ENCODE results near the gene ITGA5. TPM values are rescaled to one million over a fixed set of nuclear protein-coding genes. Genes with fewer than 3 reads are reported as not detected.
A peak's percentile ranks its signal among the peaks of the same experiment; 100 is the strongest.

The ITGA5 gene
- total and polyA plus RNA-seq, 7 donors: 13.7 to 244 (median 39.7) TPM

DNA sequence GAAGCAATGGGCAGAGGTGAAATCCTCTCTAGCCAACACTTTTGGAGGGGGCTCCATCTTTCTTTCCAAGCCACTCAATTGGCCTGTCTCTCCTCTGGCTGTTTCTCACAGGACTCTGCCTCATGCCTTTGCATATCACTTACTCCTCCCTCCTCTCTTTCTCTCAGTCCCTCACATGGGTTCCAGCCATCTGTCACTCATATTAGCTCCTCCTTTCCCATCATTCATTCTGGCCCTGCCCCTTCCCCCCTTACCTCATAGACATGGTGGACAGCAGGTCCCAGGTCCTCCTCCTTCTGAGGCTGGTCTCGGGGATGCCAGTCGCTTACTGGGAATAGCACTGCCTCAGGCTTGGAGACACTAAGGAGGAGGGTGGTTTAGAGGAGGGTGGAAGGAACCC, 17.9 kb downstream of the ITGA5 start:
- no peak for DNase-seq
- intact Hi-C loops (cut with DNase I): loop anchor here in 1 of 2 donors (2.0 kb wide), 1 partner anchor 38 kb away; no protein-coding TSS in a partner anchor
- peaks cover 21 to 96% of the 10 kb centered on the region in 2 donors for H3K36me3 ChIP-seq (ENCODE audit: insufficient read depth in 1 of 2, low read depth in 1 of 2)
- H3K4me1 ChIP-seq: no peaks in the 10 kb centered on the region
- H3K4me3 ChIP-seq: no peak overlapping the region
- no peaks in the 10 kb centered on the region for H3K27me3 ChIP-seq (ENCODE audit: insufficient read depth in 3 of 3, low read length in 2 of 3)
- H3K27ac ChIP-seq: no peak overlapping the region
- no peaks in the 10 kb centered on the region for H3K9me3 ChIP-seq
- TF ChIP-seq, protein P1, sequence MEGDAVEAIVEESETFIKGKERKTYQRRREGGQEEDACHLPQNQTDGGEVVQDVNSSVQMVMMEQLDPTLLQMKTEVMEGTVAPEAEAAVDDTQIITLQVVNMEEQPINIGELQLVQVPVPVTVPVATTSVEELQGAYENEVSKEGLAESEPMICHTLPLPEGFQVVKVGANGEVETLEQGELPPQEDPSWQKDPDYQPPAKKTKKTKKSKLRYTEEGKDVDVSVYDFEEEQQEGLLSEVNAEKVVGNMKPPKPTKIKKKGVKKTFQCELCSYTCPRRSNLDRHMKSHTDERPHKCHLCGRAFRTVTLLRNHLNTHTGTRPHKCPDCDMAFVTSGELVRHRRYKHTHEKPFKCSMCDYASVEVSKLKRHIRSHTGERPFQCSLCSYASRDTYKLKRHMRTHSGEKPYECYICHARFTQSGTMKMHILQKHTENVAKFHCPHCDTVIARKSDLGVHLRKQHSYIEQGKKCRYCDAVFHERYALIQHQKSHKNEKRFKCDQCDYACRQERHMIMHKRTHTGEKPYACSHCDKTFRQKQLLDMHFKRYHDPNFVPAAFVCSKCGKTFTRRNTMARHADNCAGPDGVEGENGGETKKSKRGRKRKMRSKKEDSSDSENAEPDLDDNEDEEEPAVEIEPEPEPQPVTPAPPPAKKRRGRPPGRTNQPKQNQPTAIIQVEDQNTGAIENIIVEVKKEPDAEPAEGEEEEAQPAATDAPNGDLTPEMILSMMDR (IDR thresholded peaks at IDR 0.05): no peak
- 96 to 100% (median 100%) methylated on average over 2 of the region's 2 CpGs for WGBS, 3 donors
- ATAC-seq: no peak

GRCh38 chr12:54398995-54399793, 19.9 kb downstream of the ITGA5 start:
- ATAC-seq (peak; percentile 84 to 91 (median 88)), DNase-seq (peak; percentile 88 to 93)
- intact Hi-C loops (cut with DNase I): loop anchor here in 1 of 2 donors (1.0 kb wide), 1 partner anchor 40 kb away; no protein-coding TSS in a partner anchor
- Histone ChIP-seq H3K4me1 (no peaks in the 10 kb centered on the region), H3K36me3 (ENCODE audit: insufficient read depth in 1 of 2, low read depth in 1 of 2) (peaks cover 17 to 97% of the 10 kb centered on the region in 2 donors), H3K4me3 (no peak overlapping the region), H3K27ac (no peak overlapping the region), H3K9me3 (no peaks in the 10 kb centered on the region), H3K27me3 (ENCODE audit: insufficient read depth in 3 of 3, low read length in 2 of 3) (no peaks in the 10 kb centered on the region)
- WGBS, 3 donors: 66 to 76% (median 71%) methylated on average over 8 of the region's 8 CpGs
- TF ChIP-seq, protein P1 (IDR thresholded peaks at IDR 0.05): peak; percentile 99

DNA sequence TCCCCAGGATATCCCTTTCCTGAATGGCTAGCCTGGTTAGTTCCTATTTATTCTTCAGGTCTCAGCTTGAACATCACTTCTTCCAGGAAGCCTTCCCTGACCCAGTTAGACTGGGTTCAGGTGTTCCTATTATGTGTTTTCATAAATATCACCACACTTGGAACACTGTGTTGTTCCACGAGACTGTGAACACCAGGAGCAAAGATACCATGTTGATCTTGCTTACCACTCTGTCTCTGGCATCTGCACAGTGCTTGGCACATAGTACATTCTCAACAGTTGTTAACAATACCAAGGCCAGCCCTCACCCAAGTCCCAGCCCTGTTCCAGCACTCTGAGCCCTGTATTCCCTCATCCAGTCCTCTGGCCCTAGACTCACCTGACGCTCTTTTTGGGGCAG, 20.8 kb downstream of the ITGA5 start:
- ATAC-seq (no peak), DNase-seq (peak in 1 of 2 donors; percentile 42)

GRCh38 chr12:54397157-54397556, 21.9 kb downstream of the ITGA5 start:
- TF ChIP-seq, protein P1 (IDR thresholded peaks at IDR 0.05): no peak
- no peak for ATAC-seq
- Histone ChIP-seq H3K36me3 (ENCODE audit: insufficient read depth in 1 of 2, low read depth in 1 of 2) (peaks cover 9 to 77% of the 10 kb centered on the region in 2 donors), H3K4me1 (no peaks in the 10 kb centered on the region), H3K9me3 (no peaks in the 10 kb centered on the region), H3K27me3 (ENCODE audit: insufficient read depth in 3 of 3, low read length in 2 of 3) (no peaks in the 10 kb centered on the region), H3K4me3 (no peak overlapping the region), H3K27ac (no peak overlapping the region)
- 92 to 100% (median 96%) methylated on average over 1 of the region's 1 CpG for WGBS, 3 donors
- intact Hi-C loops (cut with DNase I): no loop called here
- peak in 1 of 2 donors; percentile 23 for DNase-seq

More for the DNA sequence above, 20.8 kb downstream of the ITGA5 start:
- 75 to 91% (median 78%) methylated on average over 2 of the region's 2 CpGs for WGBS, 3 donors
- Histone ChIP-seq H3K36me3 (ENCODE audit: insufficient read depth in 1 of 2, low read depth in 1 of 2) (peaks cover 14 to 88% of the 10 kb centered on the region in 2 donors), H3K27me3 (ENCODE audit: insufficient read depth in 3 of 3, low read length in 2 of 3) (no peaks in the 10 kb centered on the region), H3K9me3 (no peaks in the 10 kb centered on the region), H3K27ac (no peak overlapping the region), H3K4me3 (no peak overlapping the region), H3K4me1 (no peaks in the 10 kb centered on the region)
- TF ChIP-seq, protein P1 (IDR thresholded peaks at IDR 0.05): no peak
- intact Hi-C loops (cut with DNase I): no loop called here
